K562 (cell line): ENCODE data around the gene RPL7L1. TPM values are rescaled to one million over a fixed set of nuclear protein-coding genes. Genes with fewer than 3 reads are reported as not detected.

Experiments used
- ATAC-seq: fragments of 200-7000 bp; cut with Tn5 transposase; 3 replicates; pipeline ENCODE4 v1.9.1; 2020; ENCODE audit warnings: moderate library complexity
- BruUV-seq: library from RNA; stranded (reverse); fragments of 400-500 nt; replicated peaks from 2 replicates; lab custom pipeline; 2021; lab: Mats Ljungman, UMichigan
- CTCF ChIA-PET: fragments of 300-600 bp; formaldehyde crosslinking; extraction: SDS; loops from one replicate; lab custom pipeline; 2021; ENCODE audit warnings: low intra/inter-chr PET ratio; lab: Yijun Ruan, JAX
- POLR2A ChIA-PET: fragments of 300-600, 350-650 bp; sonication (Branson Sonifier 250); formaldehyde crosslinking; extraction: SDS; loops from one replicate; lab custom pipeline; 2021; ENCODE audit warnings: antibody characterized with exemption, inconsistent platforms; lab: Yijun Ruan, JAX
- DNase-seq, 4 experiments: peaks; one replicate each; pipeline versions ENCODE4 v3.0.0 to v3.0.0-alpha.2; 2011 to 2018; ENCODE audit warnings: low spot score in 3 of 4, mixed read lengths in 3 of 4; ENCODE audit errors: extremely low read depth in 1 of 4
- FAIRE-seq: peaks from 2 replicates; lab custom pipeline; 2011; peaks lifted over from hg19 to GRCh38; lab: Jason Lieb, UNC
- H2AFZ ChIP-seq: 2 replicates; pipeline ENCODE4 v1.6.0; 2011; ENCODE audit warnings: low read depth, low read length, control low read depth, inconsistent platforms
- H3K27ac ChIP-seq: fragments of 200-600 bp; 3 replicates; pipeline ENCODE4 v1.8.0; 2011; ENCODE audit warnings: low read depth, mild to moderate bottlenecking, control low read depth, inconsistent platforms, low read length, moderate library complexity, mixed read lengths; ENCODE audit errors: extremely low read depth
- H3K27me3 ChIP-seq, 2 experiments: fragments of 300-600 bp in 1 of 2; 2 replicates in 1 of 2; 3 replicates in 1 of 2; pipeline versions ENCODE4 v1.6.0 to v1.8.0; 2011; ENCODE audit warnings: inconsistent platforms in 2 of 2, low read length in 2 of 2, mild to moderate bottlenecking in 1 of 2, mixed read lengths in 1 of 2, moderate library complexity in 1 of 2; ENCODE audit not compliant: control insufficient read depth in 2 of 2, insufficient read depth in 2 of 2
- H3K36me3 ChIP-seq: fragments of 300-600 bp; 3 replicates; pipeline ENCODE4 v1.8.0; 2011; ENCODE audit warnings: mild to moderate bottlenecking, low read length, inconsistent platforms; ENCODE audit not compliant: control insufficient read depth, insufficient read depth
- H3K4me1 ChIP-seq, 2 experiments: fragments of 200-600 bp in 1 of 2; replicated peaks in 1 of 2; 2 replicates in 1 of 2; 3 replicates in 1 of 2; pipeline versions ENCODE4 v1.5.1 to v1.8.0; 2011; ENCODE audit warnings: inconsistent platforms in 2 of 2, low read length in 2 of 2, mild to moderate bottlenecking in 1 of 2, mixed read lengths in 1 of 2, moderate library complexity in 1 of 2; ENCODE audit not compliant: control insufficient read depth in 2 of 2, insufficient read depth in 2 of 2
- H3K4me2 ChIP-seq: 2 replicates; pipeline ENCODE4 v1.6.1; 2011; ENCODE audit warnings: low read length, control low read depth, inconsistent platforms, mixed read lengths; ENCODE audit not compliant: insufficient read depth
- H3K4me3 ChIP-seq: fragments of 200-600 bp; sonication (generic), shearing (Covaris generic); 2 replicates; pipeline ENCODE4 v1.5.1; 2016; ENCODE audit warnings: control low read depth, inconsistent platforms
- H3K79me2 ChIP-seq: fragments of 200-600 bp; 3 replicates; pipeline ENCODE4 v1.8.0; 2011; ENCODE audit warnings: low read length, inconsistent platforms; ENCODE audit not compliant: control insufficient read depth, insufficient read depth
- H3K9ac ChIP-seq, 2 experiments: 2 replicates each; pipeline versions ENCODE4 v1.6.0 to v1.6.1; 2011; ENCODE audit warnings: low read depth in 2 of 2, low read length in 2 of 2, control low read depth in 1 of 2, inconsistent platforms in 1 of 2, mild to moderate bottlenecking in 1 of 2, mixed read lengths in 1 of 2; ENCODE audit not compliant: insufficient read depth in 1 of 2
- H3K9me1 ChIP-seq: one replicate; pipeline ENCODE4 v1.6.0; 2011; ENCODE audit warnings: inconsistent platforms, mild to moderate bottlenecking, low read length, moderate library complexity; ENCODE audit not compliant: control insufficient read depth, insufficient read depth
- H3K9me3 ChIP-seq: replicated peaks from 2 replicates; pipeline ENCODE4 v1.5.1; 2011; ENCODE audit warnings: low read depth, low read length, inconsistent platforms; ENCODE audit not compliant: control insufficient read depth, insufficient read depth
- H4K20me1 ChIP-seq: replicated peaks from 2 replicates; pipeline ENCODE4 v1.6.1; 2011; ENCODE audit warnings: low read length, inconsistent platforms, mixed read lengths; ENCODE audit not compliant: control insufficient read depth, insufficient read depth
- ARID2 ChIP-seq: fragments of 450-650 bp; IDR thresholded peaks from 2 replicates; pipeline ENCODE4 v1.6.1; 2017; ENCODE audit warnings: antibody characterized with exemption, mild to moderate bottlenecking
- ARNT ChIP-seq, 2 experiments: fragments of 450-650 bp; IDR thresholded peaks; 2 replicates each; pipeline ENCODE4 v1.6.1; 2016; ENCODE audit warnings: mild to moderate bottlenecking in 1 of 2
- HCFC1 ChIP-seq: IDR thresholded peaks from 2 replicates; pipeline ENCODE4 v1.6.1; 2012; ENCODE audit warnings: low read depth, low read length, improper control_type of control experiment
- HMG20A ChIP-seq: fragments of 450-650 bp; formaldehyde crosslinking; conservative IDR thresholded peaks from 2 replicates; pipeline ENCODE4 v1.4.0; 2020; ENCODE audit warnings: mild to moderate bottlenecking, mixed read lengths
- HNRNPL ChIP-seq: fragments of 200-400 bp; formaldehyde crosslinking; IDR thresholded peaks from 2 replicates; pipeline ENCODE4 v1.6.1; 2017; ENCODE audit warnings: low read depth, mild to moderate bottlenecking, low read length
- PHF8 ChIP-seq: fragments of 200-600 bp; sonication (generic); IDR thresholded peaks from 2 replicates; pipeline ENCODE4 v1.6.1; 2012; ENCODE audit warnings: mixed run types, mild to moderate bottlenecking, inconsistent platforms, low read length, moderate library complexity, borderline replicate concordance
- RBM15 ChIP-seq: fragments of 200-400 bp; formaldehyde crosslinking; IDR thresholded peaks from 2 replicates; pipeline ENCODE4 v1.6.1; 2018; ENCODE audit warnings: mild to moderate bottlenecking, low read length, moderate library complexity; ENCODE audit not compliant: insufficient read depth
- YY1 ChIP-seq, 3 experiments: IDR thresholded peaks; 2 replicates each; pipeline ENCODE4 v1.6.1; 2011; ENCODE audit warnings: low read length in 2 of 3, mild to moderate bottlenecking in 2 of 3, moderate library complexity in 2 of 3, borderline replicate concordance in 1 of 3, control low read depth in 1 of 3, low read depth in 1 of 3; ENCODE audit not compliant: insufficient read depth in 3 of 3, insufficient replicate concordance in 2 of 3, control insufficient read depth in 1 of 3, insufficient read length in 1 of 3; ENCODE audit errors: extremely low read depth in 1 of 3
- ZHX1 ChIP-seq: fragments of 150-350 bp; conservative IDR thresholded peaks from 2 replicates; pipeline ENCODE4 v1.6.1; 2014; ENCODE audit warnings: low read length
- ZNF24 ChIP-seq: fragments of 450-650 bp; IDR thresholded peaks from 2 replicates; pipeline ENCODE4 v1.6.1; 2016
- WGBS: fragments of 100-300 bp; shearing (Covaris generic); methylation state at CpG from one replicate; pipeline ENCODE4 v1.1.6; 2016; ENCODE audit warnings: low coverage, mixed read lengths; ENCODE audit not compliant: insufficient coverage; ENCODE audit errors: missing lambda C conversion rate; 5-methylcytosine and 5-hydroxymethylcytosine counted together
- in situ Hi-C: fragments of 300-500 bp; cut with MboI; formaldehyde crosslinking; loops from 4 replicates; pipeline ENCODE4 v1.15.0; 2018; ENCODE audit warnings: inconsistent platforms, mixed read lengths
- intact Hi-C: fragments of 100-400 bp; cut with micrococcal nuclease; formaldehyde crosslinking; loops from 2 replicates; pipeline ENCODE4 v1.14.2; 2022
- polyA plus RNA-seq, 8 experiments: library from polyadenylated mRNA; depleted of rRNA in 4 of 8; stranded (reverse) in 5 of 8; unstranded in 3 of 8; fragments of >200 nt; fragmentation: Nextera tagmentation in 2 of 8; fragmentation: Illumina TruSeq in 1 of 8; extraction: Ambion mirVana in 2 of 8; extraction: Trizol in 1 of 8; gene quantifications; 2 replicates each; pipeline versions ENCODE4 v1.2.1 to v1.2.3, GENCODE V29; 2011 to 2014; ENCODE audit warnings: inconsistent platforms in 1 of 8, missing spikeins in 1 of 8
- total RNA-seq, 7 experiments: library from RNA; depleted of rRNA in 6 of 7; stranded (reverse); fragments of >200 nt in 6 of 7; fragmentation: Illumina TruSeq in 2 of 7; extraction: Trizol in 2 of 7; gene quantifications; 2 replicates each; pipeline versions ENCODE4 v1.2.1 to v1.2.3, GENCODE V29; 2011 to 2021; ENCODE audit warnings: low replicate concordance in 1 of 7
- TF ChIP-seq, protein P1 (sequence below): sonication (generic); formaldehyde crosslinking; IDR thresholded peaks from 2 replicates; pipeline ENCODE4 v1.8.1; 2023; ENCODE audit warnings: missing genetic modification reagents, mild to moderate bottlenecking, borderline replicate concordance
- TF ChIP-seq, protein P2 (sequence below), 3 experiments: IDR thresholded peaks in 2 of 3; conservative IDR thresholded peaks in 1 of 3; 2 replicates each; pipeline ENCODE4 v1.5.1; 2011 to 2012; ENCODE audit warnings: low read length in 3 of 3, mild to moderate bottlenecking in 3 of 3, control low read depth in 2 of 3, improper control_type of control experiment in 1 of 3, inconsistent platforms in 1 of 3, low read depth in 1 of 3, mixed read lengths in 1 of 3, moderate library complexity in 1 of 3; ENCODE audit not compliant: insufficient read depth in 2 of 3

RPL7L1 gene
- total and polyA plus RNA-seq, 9 of the 15 experiments (the other 6 are each of a cell fraction or from before 2014, with no cell fraction given), result 129 to 259 (median 164) TPM

- H3K4me3 ChIP-seq, result no peak overlapping the region
- H3K36me3 ChIP-seq, result peaks cover 10% of the 10 kb centered on the region; the same call in 2 of the 3 replicates
- DNase-seq (no peak), FAIRE-seq (no peak), ATAC-seq (no peak)
- no peaks in the 10 kb centered on the region for H3K27me3 ChIP-seq
- no peaks in the 10 kb centered on the region for H3K79me2 ChIP-seq
- H3K4me2 ChIP-seq, result no peak overlapping the region
- in situ Hi-C loops, result no loop called here
- no peak overlapping the region for H3K27ac ChIP-seq
- no peaks in the 10 kb centered on the region for H4K20me1 ChIP-seq
- WGBS, result 94% methylated on average over 2 of the region's 2 CpGs
- TF ChIP-seq YY1 (IDR thresholded peaks at IDR 0.05; ENCODE audit: borderline replicate concordance in 1 of 3, control insufficient read depth in 1 of 3, extremely low read depth in 1 of 3, insufficient read depth in 3 of 3, insufficient read length in 1 of 3, insufficient replicate concordance in 2 of 3, low read depth in 1 of 3, low read length in 2 of 3) (no peak), HMG20A (no peak), HCFC1 (no peak), ARNT (IDR thresholded peaks at IDR 0.05) (no peak), ARID2 (no peak), ZHX1 (no peak), PHF8 (no peak), HNRNPL (no peak), ZNF24 (no peak), RBM15 (no peak)
- TF ChIP-seq, protein P1, sequence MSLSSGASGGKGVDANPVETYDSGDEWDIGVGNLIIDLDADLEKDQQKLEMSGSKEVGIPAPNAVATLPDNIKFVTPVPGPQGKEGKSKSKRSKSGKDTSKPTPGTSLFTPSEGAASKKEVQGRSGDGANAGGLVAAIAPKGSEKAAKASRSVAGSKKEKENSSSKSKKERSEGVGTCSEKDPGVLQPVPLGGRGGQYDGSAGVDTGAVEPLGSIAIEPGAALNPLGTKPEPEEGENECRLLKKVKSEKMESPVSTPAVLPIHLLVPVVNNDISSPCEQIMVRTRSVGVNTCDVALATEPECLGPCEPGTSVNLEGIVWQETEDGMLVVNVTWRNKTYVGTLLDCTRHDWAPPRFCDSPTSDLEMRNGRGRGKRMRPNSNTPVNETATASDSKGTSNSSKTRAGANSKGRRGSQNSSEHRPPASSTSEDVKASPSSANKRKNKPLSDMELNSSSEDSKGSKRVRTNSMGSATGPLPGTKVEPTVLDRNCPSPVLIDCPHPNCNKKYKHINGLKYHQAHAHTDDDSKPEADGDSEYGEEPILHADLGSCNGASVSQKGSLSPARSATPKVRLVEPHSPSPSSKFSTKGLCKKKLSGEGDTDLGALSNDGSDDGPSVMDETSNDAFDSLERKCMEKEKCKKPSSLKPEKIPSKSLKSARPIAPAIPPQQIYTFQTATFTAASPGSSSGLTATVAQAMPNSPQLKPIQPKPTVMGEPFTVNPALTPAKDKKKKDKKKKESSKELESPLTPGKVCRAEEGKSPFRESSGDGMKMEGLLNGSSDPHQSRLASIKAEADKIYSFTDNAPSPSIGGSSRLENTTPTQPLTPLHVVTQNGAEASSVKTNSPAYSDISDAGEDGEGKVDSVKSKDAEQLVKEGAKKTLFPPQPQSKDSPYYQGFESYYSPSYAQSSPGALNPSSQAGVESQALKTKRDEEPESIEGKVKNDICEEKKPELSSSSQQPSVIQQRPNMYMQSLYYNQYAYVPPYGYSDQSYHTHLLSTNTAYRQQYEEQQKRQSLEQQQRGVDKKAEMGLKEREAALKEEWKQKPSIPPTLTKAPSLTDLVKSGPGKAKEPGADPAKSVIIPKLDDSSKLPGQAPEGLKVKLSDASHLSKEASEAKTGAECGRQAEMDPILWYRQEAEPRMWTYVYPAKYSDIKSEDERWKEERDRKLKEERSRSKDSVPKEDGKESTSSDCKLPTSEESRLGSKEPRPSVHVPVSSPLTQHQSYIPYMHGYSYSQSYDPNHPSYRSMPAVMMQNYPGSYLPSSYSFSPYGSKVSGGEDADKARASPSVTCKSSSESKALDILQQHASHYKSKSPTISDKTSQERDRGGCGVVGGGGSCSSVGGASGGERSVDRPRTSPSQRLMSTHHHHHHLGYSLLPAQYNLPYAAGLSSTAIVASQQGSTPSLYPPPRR (CRISPR knock-in tag), result no peak
- TF ChIP-seq, protein P2, sequence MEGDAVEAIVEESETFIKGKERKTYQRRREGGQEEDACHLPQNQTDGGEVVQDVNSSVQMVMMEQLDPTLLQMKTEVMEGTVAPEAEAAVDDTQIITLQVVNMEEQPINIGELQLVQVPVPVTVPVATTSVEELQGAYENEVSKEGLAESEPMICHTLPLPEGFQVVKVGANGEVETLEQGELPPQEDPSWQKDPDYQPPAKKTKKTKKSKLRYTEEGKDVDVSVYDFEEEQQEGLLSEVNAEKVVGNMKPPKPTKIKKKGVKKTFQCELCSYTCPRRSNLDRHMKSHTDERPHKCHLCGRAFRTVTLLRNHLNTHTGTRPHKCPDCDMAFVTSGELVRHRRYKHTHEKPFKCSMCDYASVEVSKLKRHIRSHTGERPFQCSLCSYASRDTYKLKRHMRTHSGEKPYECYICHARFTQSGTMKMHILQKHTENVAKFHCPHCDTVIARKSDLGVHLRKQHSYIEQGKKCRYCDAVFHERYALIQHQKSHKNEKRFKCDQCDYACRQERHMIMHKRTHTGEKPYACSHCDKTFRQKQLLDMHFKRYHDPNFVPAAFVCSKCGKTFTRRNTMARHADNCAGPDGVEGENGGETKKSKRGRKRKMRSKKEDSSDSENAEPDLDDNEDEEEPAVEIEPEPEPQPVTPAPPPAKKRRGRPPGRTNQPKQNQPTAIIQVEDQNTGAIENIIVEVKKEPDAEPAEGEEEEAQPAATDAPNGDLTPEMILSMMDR (IDR thresholded peaks at IDR 0.05 in 2 of 3, conservative IDR thresholded peaks at IDR 0.05 in 1 of 3; ENCODE audit: insufficient read depth in 2 of 3, low read depth in 1 of 3, low read length in 3 of 3), result no peak
- no peaks in the 10 kb centered on the region for H3K4me1 ChIP-seq
- H3K9me1 ChIP-seq, result no peaks in the 10 kb centered on the region
- no TSS peak for BruUV-seq
- CTCF ChIA-PET, result no interaction called here
- no peak overlapping the region for H2AFZ ChIP-seq
- POLR2A ChIA-PET, result interaction anchor here (1.2 to 3.9 kb wide), 3 partner anchors 10 to 33 kb away, joined by 4 to 11 read pairs (median 5); partner anchors contain the start of gene RPL7L1
- H3K9me3 ChIP-seq, result no peaks in the 10 kb centered on the region
- H3K9ac ChIP-seq, result no peak overlapping the region
- intact Hi-C loops, result no loop called here
Measured at GRCh38 chr6:42846505-42846904, 32.9 kb upstream of the RPL7L1 start.
